Spleen (tissue), 7 donors: ENCODE results near the gene PELO.

Experiments
- POLR2A ChIP-seq, 3 donors: fragments of 450-650 bp; IDR thresholded peaks; one replicate each; pipeline ENCODE4 v1.5.1; 2017; ENCODE audit warnings: antibody characterized with exemption in 3 of 3, mild to moderate bottlenecking in 1 of 3
- POLR2AphosphoS5 ChIP-seq, 3 donors: sonication (generic); formaldehyde crosslinking; IDR thresholded peaks; one replicate each; pipeline ENCODE4 v1.5.1; 2017; ENCODE audit warnings: antibody characterized with exemption in 3 of 3
- TF ChIP-seq, protein P1 (sequence below), 11 experiments: fragments of 200-600 bp in 7 of 11; fragments of 450-650 bp in 4 of 11; sonication (generic) in 4 of 11; IDR thresholded peaks in 8 of 11; conservative IDR thresholded peaks in 3 of 11; 1 replicate in 7 of 11; 2 replicates in 4 of 11; pipeline versions ENCODE4 v1.4.0 to v1.8.0; 2016 to 2021; ENCODE audit warnings: antibody characterized with exemption in 11 of 11, inconsistent platforms in 4 of 11, mild to moderate bottlenecking in 1 of 11
- donor health status: DM: no; HTN: no; CAD: no; lungs with moderate emphysema.
- donor health status: DM: no; HTN: no; CAD: no.
- donor health status: DM: no; HTN: no; CAD: no.

GRCh38 chr5:52788505-52788821, 747 bp downstream of the PELO start:
- no peak for TF ChIP-seq POLR2AphosphoS5 (IDR thresholded peaks at IDR 0.05)
- TF ChIP-seq, protein P1, sequence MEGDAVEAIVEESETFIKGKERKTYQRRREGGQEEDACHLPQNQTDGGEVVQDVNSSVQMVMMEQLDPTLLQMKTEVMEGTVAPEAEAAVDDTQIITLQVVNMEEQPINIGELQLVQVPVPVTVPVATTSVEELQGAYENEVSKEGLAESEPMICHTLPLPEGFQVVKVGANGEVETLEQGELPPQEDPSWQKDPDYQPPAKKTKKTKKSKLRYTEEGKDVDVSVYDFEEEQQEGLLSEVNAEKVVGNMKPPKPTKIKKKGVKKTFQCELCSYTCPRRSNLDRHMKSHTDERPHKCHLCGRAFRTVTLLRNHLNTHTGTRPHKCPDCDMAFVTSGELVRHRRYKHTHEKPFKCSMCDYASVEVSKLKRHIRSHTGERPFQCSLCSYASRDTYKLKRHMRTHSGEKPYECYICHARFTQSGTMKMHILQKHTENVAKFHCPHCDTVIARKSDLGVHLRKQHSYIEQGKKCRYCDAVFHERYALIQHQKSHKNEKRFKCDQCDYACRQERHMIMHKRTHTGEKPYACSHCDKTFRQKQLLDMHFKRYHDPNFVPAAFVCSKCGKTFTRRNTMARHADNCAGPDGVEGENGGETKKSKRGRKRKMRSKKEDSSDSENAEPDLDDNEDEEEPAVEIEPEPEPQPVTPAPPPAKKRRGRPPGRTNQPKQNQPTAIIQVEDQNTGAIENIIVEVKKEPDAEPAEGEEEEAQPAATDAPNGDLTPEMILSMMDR (IDR thresholded peaks at IDR 0.05 in 8 of 11, conservative IDR thresholded peaks at IDR 0.05 in 3 of 11) = no peak
- no peak for TF ChIP-seq POLR2A (IDR thresholded peaks at IDR 0.05)
